HEK293T (cell line): ENCODE data around the gene CRX.

ENCODE experiments used
- ARNT ChIP-seq: fragments of 450-650 bp; IDR thresholded peaks from 2 replicates; pipeline ENCODE4 v1.6.1; 2017; ENCODE audit warnings: mild to moderate bottlenecking
- HDGF ChIP-seq: fragments of 450-650 bp; IDR thresholded peaks from 2 replicates; pipeline ENCODE4 v1.6.1; 2017; ENCODE audit warnings: antibody characterized with exemption, borderline replicate concordance

DNA sequence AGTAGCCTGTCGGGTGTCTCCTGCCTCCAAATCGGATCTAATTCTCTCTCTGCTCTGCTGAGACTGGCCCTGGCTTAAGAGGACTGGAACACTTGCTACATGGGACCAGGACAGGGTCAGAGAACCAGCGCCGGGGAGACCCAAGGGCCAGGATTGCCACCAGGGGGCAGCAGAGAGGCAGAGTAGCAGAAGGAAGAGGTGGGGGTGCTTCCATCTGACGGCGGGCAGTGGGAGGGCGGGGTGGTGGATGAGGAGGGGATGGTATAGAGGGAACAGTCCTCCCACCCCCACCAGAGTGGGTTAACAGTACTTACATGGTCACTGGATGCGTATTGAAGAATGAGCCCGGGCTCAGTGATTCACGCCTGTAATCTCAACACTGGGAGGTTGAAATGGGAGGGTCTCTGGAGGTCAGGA lies 31.3 kb upstream of the CRX start:
- no peak for TF ChIP-seq ARNT
- TF ChIP-seq HDGF, result no peak
